ENCODE measurements around the gene LRP1B.

LRP1B gene

DNA sequence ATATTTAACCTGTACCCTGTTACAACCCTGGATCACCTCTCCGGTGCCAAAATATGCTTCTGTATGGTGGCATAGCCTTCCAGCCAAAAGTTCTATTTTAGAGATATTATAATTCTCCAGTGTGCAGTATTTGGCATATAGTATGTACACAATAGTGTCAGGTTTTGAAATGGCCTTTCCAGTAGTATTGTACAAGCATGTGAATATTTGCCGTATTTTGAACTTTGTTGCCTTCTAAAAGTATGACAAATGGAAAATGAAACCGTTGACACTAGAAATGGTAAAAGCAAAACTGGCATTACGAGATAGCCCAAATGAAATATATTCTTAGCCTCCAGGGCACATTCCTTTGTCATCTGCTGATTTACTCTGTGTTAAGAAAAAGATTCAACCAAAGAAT, 431.2 kb downstream of the LRP1B start:
- Histone ChIP-seq H3K27ac (ENCODE audit: low read depth in 2 of 2, low read length in 2 of 2) (no peak overlapping the region), H3K9ac (ENCODE audit: low read depth in 1 of 2, low read length in 2 of 2) (no peak overlapping the region), H3K9me3 (ENCODE audit: control insufficient read depth in 2 of 2, low read length in 2 of 2) (no peaks in the 10 kb centered on the region), H3K27me3 (ENCODE audit: control insufficient read depth in 2 of 2, insufficient read depth in 2 of 2, low read length in 2 of 2) (no peaks in the 10 kb centered on the region), H3K4me3 (ENCODE audit: low read length in 2 of 2) (no peak overlapping the region), H3K36me3 (ENCODE audit: control insufficient read depth in 2 of 2, insufficient read depth in 2 of 2, low read length in 2 of 2) (no peaks in the 10 kb centered on the region), H3K4me1 (ENCODE audit: control insufficient read depth in 2 of 2, insufficient read depth in 2 of 2, low read length in 2 of 2) (no peaks in the 10 kb centered on the region)

GRCh38 chr2:141698500-141698899, 432.3 kb downstream of the LRP1B start:
- Histone ChIP-seq H3K27me3 (ENCODE audit: control insufficient read depth in 2 of 2, insufficient read depth in 2 of 2, low read length in 2 of 2) (no peaks in the 10 kb centered on the region), H3K9me3 (ENCODE audit: control insufficient read depth in 2 of 2, low read length in 2 of 2) (no peaks in the 10 kb centered on the region), H3K27ac (ENCODE audit: low read depth in 2 of 2, low read length in 2 of 2) (no peak overlapping the region), H3K36me3 (ENCODE audit: control insufficient read depth in 2 of 2, insufficient read depth in 2 of 2, low read length in 2 of 2) (no peaks in the 10 kb centered on the region), H3K4me3 (ENCODE audit: low read length in 2 of 2) (no peak overlapping the region), H3K9ac (ENCODE audit: low read depth in 1 of 2, low read length in 2 of 2) (no peak overlapping the region), H3K4me1 (ENCODE audit: control insufficient read depth in 2 of 2, insufficient read depth in 2 of 2, low read length in 2 of 2) (no peaks in the 10 kb centered on the region)

DNA sequence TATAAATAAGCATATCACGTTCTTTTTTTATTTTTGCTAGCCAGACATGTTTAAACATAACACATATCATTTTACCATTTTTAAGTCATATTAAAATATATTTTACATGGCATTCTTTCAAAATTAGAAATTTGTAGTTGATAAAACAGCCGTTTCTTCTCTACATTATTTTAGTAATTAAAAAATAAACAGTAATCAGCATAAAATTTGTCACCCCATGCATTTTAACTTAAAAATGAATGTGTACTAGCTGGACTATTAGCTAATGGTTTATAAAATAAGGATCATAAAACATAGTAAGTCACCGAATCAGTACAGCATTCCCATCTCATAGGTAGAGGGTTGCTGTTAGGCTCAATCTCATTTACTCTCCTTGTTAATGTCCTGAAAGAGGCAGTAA, 433.8 kb downstream of the LRP1B start:
- Histone ChIP-seq H3K36me3 (ENCODE audit: control insufficient read depth in 2 of 2, insufficient read depth in 2 of 2, low read length in 2 of 2) (no peaks in the 10 kb centered on the region), H3K4me1 (ENCODE audit: control insufficient read depth in 2 of 2, insufficient read depth in 2 of 2, low read length in 2 of 2) (no peaks in the 10 kb centered on the region), H3K4me3 (ENCODE audit: low read length in 2 of 2) (no peak overlapping the region), H3K27ac (ENCODE audit: low read depth in 2 of 2, low read length in 2 of 2) (no peak overlapping the region), H3K9me3 (ENCODE audit: control insufficient read depth in 2 of 2, low read length in 2 of 2) (no peaks in the 10 kb centered on the region), H3K27me3 (ENCODE audit: control insufficient read depth in 2 of 2, insufficient read depth in 2 of 2, low read length in 2 of 2) (no peaks in the 10 kb centered on the region), H3K9ac (ENCODE audit: low read depth in 1 of 2, low read length in 2 of 2) (no peak overlapping the region)

GRCh38 chr2:141694180-141694579, 436.6 kb downstream of the LRP1B start:
- no peak overlapping the region for H3K9ac ChIP-seq (ENCODE audit: low read depth in 1 of 2, low read length in 2 of 2)
- H3K4me1 ChIP-seq (ENCODE audit: control insufficient read depth in 2 of 2, insufficient read depth in 2 of 2, low read length in 2 of 2), result no peaks in the 10 kb centered on the region
- no peaks in the 10 kb centered on the region for H3K9me3 ChIP-seq (ENCODE audit: control insufficient read depth in 2 of 2, low read length in 2 of 2)
- H3K36me3 ChIP-seq (ENCODE audit: control insufficient read depth in 2 of 2, insufficient read depth in 2 of 2, low read length in 2 of 2), result no peaks in the 10 kb centered on the region
- no peaks in the 10 kb centered on the region for H3K27me3 ChIP-seq (ENCODE audit: control insufficient read depth in 2 of 2, insufficient read depth in 2 of 2, low read length in 2 of 2)
- H3K27ac ChIP-seq (ENCODE audit: low read depth in 2 of 2, low read length in 2 of 2), result no peak overlapping the region
- H3K4me3 ChIP-seq (ENCODE audit: low read length in 2 of 2), result no peak overlapping the region

GRCh38 chr2:141692829-141693228, 438.0 kb downstream of the LRP1B start:
- Histone ChIP-seq H3K27ac (ENCODE audit: low read depth in 2 of 2, low read length in 2 of 2) (no peak overlapping the region), H3K27me3 (ENCODE audit: control insufficient read depth in 2 of 2, insufficient read depth in 2 of 2, low read length in 2 of 2) (no peaks in the 10 kb centered on the region)

GRCh38 chr2:141676139-141676538, 454.7 kb downstream of the LRP1B start:
- no peaks in the 10 kb centered on the region for H3K9me3 ChIP-seq (ENCODE audit: control insufficient read depth in 2 of 2, low read length in 2 of 2)
- no peak overlapping the region for H3K27ac ChIP-seq (ENCODE audit: low read depth in 2 of 2, low read length in 2 of 2)
- H3K27me3 ChIP-seq (ENCODE audit: control insufficient read depth in 2 of 2, insufficient read depth in 2 of 2, low read length in 2 of 2), result no peaks in the 10 kb centered on the region
- H3K36me3 ChIP-seq (ENCODE audit: control insufficient read depth in 2 of 2, insufficient read depth in 2 of 2, low read length in 2 of 2), result no peaks in the 10 kb centered on the region
- H3K4me1 ChIP-seq (ENCODE audit: control insufficient read depth in 2 of 2, insufficient read depth in 2 of 2, low read length in 2 of 2), result no peaks in the 10 kb centered on the region
- no peak overlapping the region for H3K9ac ChIP-seq (ENCODE audit: low read depth in 1 of 2, low read length in 2 of 2)
- no peak overlapping the region for H3K4me3 ChIP-seq (ENCODE audit: low read length in 2 of 2)

More at GRCh38 chr2:141692829-141693228, 438.0 kb downstream of the LRP1B start:
- Histone ChIP-seq H3K9ac (ENCODE audit: low read depth in 1 of 2, low read length in 2 of 2) (no peak overlapping the region), H3K36me3 (ENCODE audit: control insufficient read depth in 2 of 2, insufficient read depth in 2 of 2, low read length in 2 of 2) (no peaks in the 10 kb centered on the region), H3K9me3 (ENCODE audit: control insufficient read depth in 2 of 2, low read length in 2 of 2) (no peaks in the 10 kb centered on the region), H3K4me1 (ENCODE audit: control insufficient read depth in 2 of 2, insufficient read depth in 2 of 2, low read length in 2 of 2) (no peaks in the 10 kb centered on the region), H3K4me3 (ENCODE audit: low read length in 2 of 2) (no peak overlapping the region)

- Histone ChIP-seq H3K9me3 (ENCODE audit: control insufficient read depth in 2 of 2, low read length in 2 of 2) (no peaks in the 10 kb centered on the region), H3K27ac (ENCODE audit: low read depth in 2 of 2, low read length in 2 of 2) (no peak overlapping the region), H3K4me1 (ENCODE audit: control insufficient read depth in 2 of 2, insufficient read depth in 2 of 2, low read length in 2 of 2) (no peaks in the 10 kb centered on the region), H3K9ac (ENCODE audit: low read depth in 1 of 2, low read length in 2 of 2) (no peak overlapping the region), H3K36me3 (ENCODE audit: control insufficient read depth in 2 of 2, insufficient read depth in 2 of 2, low read length in 2 of 2) (no peaks in the 10 kb centered on the region), H3K4me3 (ENCODE audit: low read length in 2 of 2) (no peak overlapping the region), H3K27me3 (ENCODE audit: control insufficient read depth in 2 of 2, insufficient read depth in 2 of 2, low read length in 2 of 2) (no peaks in the 10 kb centered on the region)
Observed at GRCh38 chr2:141666191-141666590, 464.6 kb downstream of the LRP1B start.

GRCh38 chr2:141660232-141660631, 470.6 kb downstream of the LRP1B start:
- Histone ChIP-seq H3K4me1 (ENCODE audit: control insufficient read depth in 2 of 2, insufficient read depth in 2 of 2, low read length in 2 of 2) (no peaks in the 10 kb centered on the region), H3K27me3 (ENCODE audit: control insufficient read depth in 2 of 2, insufficient read depth in 2 of 2, low read length in 2 of 2) (no peaks in the 10 kb centered on the region), H3K27ac (ENCODE audit: low read depth in 2 of 2, low read length in 2 of 2) (no peak overlapping the region), H3K36me3 (ENCODE audit: control insufficient read depth in 2 of 2, insufficient read depth in 2 of 2, low read length in 2 of 2) (no peaks in the 10 kb centered on the region), H3K9ac (ENCODE audit: low read depth in 1 of 2, low read length in 2 of 2) (no peak overlapping the region), H3K9me3 (ENCODE audit: control insufficient read depth in 2 of 2, low read length in 2 of 2) (no peaks in the 10 kb centered on the region), H3K4me3 (ENCODE audit: low read length in 2 of 2) (no peak overlapping the region)

DNA sequence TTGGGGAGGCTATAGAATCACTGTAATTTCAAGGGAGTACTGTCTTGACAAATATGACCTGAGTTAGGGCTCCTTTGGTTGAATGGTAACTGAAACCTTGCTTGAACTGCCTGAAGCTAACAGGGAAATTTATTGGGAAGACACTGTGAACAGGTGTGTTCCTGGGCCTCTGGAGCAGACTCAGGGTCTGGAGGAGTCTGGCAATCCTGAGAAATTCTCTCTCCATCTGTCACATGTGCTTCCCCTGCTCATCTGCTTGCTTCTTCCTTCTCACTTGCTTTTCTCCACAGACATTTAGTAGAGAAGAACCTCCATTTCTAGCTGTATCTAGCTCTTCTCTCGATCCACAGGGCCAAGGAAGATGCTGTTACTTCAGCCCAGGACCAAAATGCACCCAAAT, 476.5 kb downstream of the LRP1B start:
- no peak overlapping the region for H3K9ac ChIP-seq (ENCODE audit: low read depth in 1 of 2, low read length in 2 of 2)
- H3K4me3 ChIP-seq (ENCODE audit: low read length in 2 of 2), result no peak overlapping the region
- no peak overlapping the region for H3K27ac ChIP-seq (ENCODE audit: low read depth in 2 of 2, low read length in 2 of 2)
- no peaks in the 10 kb centered on the region for H3K36me3 ChIP-seq (ENCODE audit: control insufficient read depth in 2 of 2, insufficient read depth in 2 of 2, low read length in 2 of 2)
- H3K9me3 ChIP-seq (ENCODE audit: control insufficient read depth in 2 of 2, low read length in 2 of 2), result no peaks in the 10 kb centered on the region
- H3K4me1 ChIP-seq (ENCODE audit: control insufficient read depth in 2 of 2, insufficient read depth in 2 of 2, low read length in 2 of 2), result no peaks in the 10 kb centered on the region
- H3K27me3 ChIP-seq (ENCODE audit: control insufficient read depth in 2 of 2, insufficient read depth in 2 of 2, low read length in 2 of 2), result no peaks in the 10 kb centered on the region

- no peaks in the 10 kb centered on the region for H3K9me3 ChIP-seq (ENCODE audit: control insufficient read depth in 2 of 2, low read length in 2 of 2)
- H3K27me3 ChIP-seq (ENCODE audit: control insufficient read depth in 2 of 2, insufficient read depth in 2 of 2, low read length in 2 of 2), result no peaks in the 10 kb centered on the region
- no peaks in the 10 kb centered on the region for H3K4me1 ChIP-seq (ENCODE audit: control insufficient read depth in 2 of 2, insufficient read depth in 2 of 2, low read length in 2 of 2)
- no peak overlapping the region for H3K27ac ChIP-seq (ENCODE audit: low read depth in 2 of 2, low read length in 2 of 2)
- no peak overlapping the region for H3K4me3 ChIP-seq (ENCODE audit: low read length in 2 of 2)
- no peak overlapping the region for H3K9ac ChIP-seq (ENCODE audit: low read depth in 1 of 2, low read length in 2 of 2)
- no peaks in the 10 kb centered on the region for H3K36me3 ChIP-seq (ENCODE audit: control insufficient read depth in 2 of 2, insufficient read depth in 2 of 2, low read length in 2 of 2)
Observed at GRCh38 chr2:141653184-141653583, 477.6 kb downstream of the LRP1B start.

- no peaks in the 10 kb centered on the region for H3K36me3 ChIP-seq (ENCODE audit: control insufficient read depth in 2 of 2, insufficient read depth in 2 of 2, low read length in 2 of 2)
- no peaks in the 10 kb centered on the region for H3K27me3 ChIP-seq (ENCODE audit: control insufficient read depth in 2 of 2, insufficient read depth in 2 of 2, low read length in 2 of 2)
- H3K4me1 ChIP-seq (ENCODE audit: control insufficient read depth in 2 of 2, insufficient read depth in 2 of 2, low read length in 2 of 2), result no peaks in the 10 kb centered on the region
- no peaks in the 10 kb centered on the region for H3K9me3 ChIP-seq (ENCODE audit: control insufficient read depth in 2 of 2, low read length in 2 of 2)
- no peak overlapping the region for H3K9ac ChIP-seq (ENCODE audit: low read depth in 1 of 2, low read length in 2 of 2)
- H3K4me3 ChIP-seq (ENCODE audit: low read length in 2 of 2), result no peak overlapping the region
- no peak overlapping the region for H3K27ac ChIP-seq (ENCODE audit: low read depth in 2 of 2, low read length in 2 of 2)
Observed at GRCh38 chr2:141652308-141652707, 478.5 kb downstream of the LRP1B start.

Measured in mucosa of rectum (tissue), 2 donors.